GM21447 (cell line): ENCODE results near the gene IYD.
A peak's percentile ranks its signal among the peaks of the same experiment; 100 is the strongest.

ENCODE experiments used
- ATAC-seq: cut with Tn5 transposase; IDR thresholded peaks from one replicate; pipeline ENCODE4 v1.9.1; 2021; ENCODE audit not compliant: unreplicated experiment

IYD gene

GRCh38 chr6:150368762-150369161 is at the start of gene IYD:
Gene IYD, plus strand, starts transcription at chr6:150369012. Its CDS starts 20 bp downstream, at chr6:150369032.
- no peak for ATAC-seq

- ATAC-seq = no peak
These were observed 48.9 kb upstream of the IYD start for GRCh38 chr6:150319924-150320323.

GRCh38 chr6:150320442-150320841 is 48.4 kb upstream of the IYD start:
- ATAC-seq = no peak

GRCh38 chr6:150322466-150322871 is 46.3 kb upstream of the IYD start:
- no peak for ATAC-seq

- no peak for ATAC-seq
These were observed 45.6 kb upstream of the IYD start for GRCh38 chr6:150323205-150323604.

GRCh38 chr6:150324044-150324443 is 44.8 kb upstream of the IYD start:
- no peak for ATAC-seq

- no peak for ATAC-seq
These were observed 43.6 kb upstream of the IYD start for GRCh38 chr6:150325066-150325772.

- no peak for ATAC-seq
These were observed 41.6 kb upstream of the IYD start for GRCh38 chr6:150327117-150327774.

GRCh38 chr6:150328744-150329405 is 39.9 kb upstream of the IYD start:
- ATAC-seq = no peak

GRCh38 chr6:150331344-150331743 is 37.5 kb upstream of the IYD start:
- ATAC-seq = no peak

- no peak for ATAC-seq
These were observed 35.8 kb upstream of the IYD start for GRCh38 chr6:150332939-150333584.

GRCh38 chr6:150333585-150333941 is 35.2 kb upstream of the IYD start:
- no peak for ATAC-seq

- ATAC-seq = no peak
These were observed 33.7 kb upstream of the IYD start for GRCh38 chr6:150334790-150335783.

GRCh38 chr6:150336299-150336698 is 32.5 kb upstream of the IYD start:
- ATAC-seq = no peak

GRCh38 chr6:150336708-150337107 is 32.1 kb upstream of the IYD start:
- no peak for ATAC-seq

GRCh38 chr6:150342126-150342525 is 26.7 kb upstream of the IYD start:
- ATAC-seq = no peak

GRCh38 chr6:150343434-150343833 is 25.4 kb upstream of the IYD start:
- no peak for ATAC-seq

- no peak for ATAC-seq
These were observed 23.0 kb upstream of the IYD start for GRCh38 chr6:150345781-150346180.

GRCh38 chr6:150346346-150346745 is 22.5 kb upstream of the IYD start:
- no peak for ATAC-seq

- peak; percentile 60 for ATAC-seq
These were observed 21.0 kb upstream of the IYD start for GRCh38 chr6:150347845-150348244.

- ATAC-seq = no peak
These were observed 19.3 kb upstream of the IYD start for GRCh38 chr6:150349546-150349945.
